ENCODE data around the gene SLC10A7. TPM values are rescaled to one million over a fixed set of nuclear protein-coding genes. Genes with fewer than 3 reads are reported as not detected.

The SLC10A7 gene
- total RNA-seq, 2 experiments from 2014 or later, result 10.7 to 11.0 TPM

DNA sequence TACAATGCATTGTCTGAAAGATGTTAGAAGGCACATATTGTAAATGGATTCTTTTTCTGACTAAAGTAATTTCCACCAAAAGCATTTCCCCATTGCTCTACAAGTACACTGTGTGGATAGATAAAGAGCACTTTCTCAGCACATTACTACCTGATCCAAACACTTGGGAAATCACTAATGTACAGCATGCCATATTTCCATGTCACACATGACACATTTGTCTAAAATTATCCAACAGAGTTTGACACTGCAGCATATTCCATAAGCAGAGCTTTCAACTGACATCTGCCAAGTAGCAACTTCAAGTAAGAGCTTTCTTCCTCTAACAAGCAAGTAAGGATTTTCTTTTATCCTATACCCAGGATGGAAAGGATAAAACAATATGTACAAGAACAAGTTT, 257.9 kb downstream of the SLC10A7 start:
- H3K9me3 Mint-ChIP-seq, result no peaks in the 10 kb centered on the region
- no peaks in the 10 kb centered on the region for H3K27me3 Mint-ChIP-seq
- TF ChIP-seq, protein P1, sequence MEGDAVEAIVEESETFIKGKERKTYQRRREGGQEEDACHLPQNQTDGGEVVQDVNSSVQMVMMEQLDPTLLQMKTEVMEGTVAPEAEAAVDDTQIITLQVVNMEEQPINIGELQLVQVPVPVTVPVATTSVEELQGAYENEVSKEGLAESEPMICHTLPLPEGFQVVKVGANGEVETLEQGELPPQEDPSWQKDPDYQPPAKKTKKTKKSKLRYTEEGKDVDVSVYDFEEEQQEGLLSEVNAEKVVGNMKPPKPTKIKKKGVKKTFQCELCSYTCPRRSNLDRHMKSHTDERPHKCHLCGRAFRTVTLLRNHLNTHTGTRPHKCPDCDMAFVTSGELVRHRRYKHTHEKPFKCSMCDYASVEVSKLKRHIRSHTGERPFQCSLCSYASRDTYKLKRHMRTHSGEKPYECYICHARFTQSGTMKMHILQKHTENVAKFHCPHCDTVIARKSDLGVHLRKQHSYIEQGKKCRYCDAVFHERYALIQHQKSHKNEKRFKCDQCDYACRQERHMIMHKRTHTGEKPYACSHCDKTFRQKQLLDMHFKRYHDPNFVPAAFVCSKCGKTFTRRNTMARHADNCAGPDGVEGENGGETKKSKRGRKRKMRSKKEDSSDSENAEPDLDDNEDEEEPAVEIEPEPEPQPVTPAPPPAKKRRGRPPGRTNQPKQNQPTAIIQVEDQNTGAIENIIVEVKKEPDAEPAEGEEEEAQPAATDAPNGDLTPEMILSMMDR (IDR thresholded peaks at IDR 0.05), result no peak
- CTCF ChIA-PET, result no interaction called here
- no peak overlapping the region for H3K27ac Mint-ChIP-seq
- DNase-seq, result no peak
- H3K4me1 Mint-ChIP-seq (ENCODE audit: low read depth), result no peaks in the 10 kb centered on the region
- no peak overlapping the region for H3K4me3 Mint-ChIP-seq
- H3K36me3 Mint-ChIP-seq (ENCODE audit: low read depth), result peaks cover 2% of the 10 kb centered on the region
- intact Hi-C loops (cut with micrococcal nuclease), result no loop called here
- POLR2A ChIA-PET, result no interaction called here
- no peak for ATAC-seq

DNA sequence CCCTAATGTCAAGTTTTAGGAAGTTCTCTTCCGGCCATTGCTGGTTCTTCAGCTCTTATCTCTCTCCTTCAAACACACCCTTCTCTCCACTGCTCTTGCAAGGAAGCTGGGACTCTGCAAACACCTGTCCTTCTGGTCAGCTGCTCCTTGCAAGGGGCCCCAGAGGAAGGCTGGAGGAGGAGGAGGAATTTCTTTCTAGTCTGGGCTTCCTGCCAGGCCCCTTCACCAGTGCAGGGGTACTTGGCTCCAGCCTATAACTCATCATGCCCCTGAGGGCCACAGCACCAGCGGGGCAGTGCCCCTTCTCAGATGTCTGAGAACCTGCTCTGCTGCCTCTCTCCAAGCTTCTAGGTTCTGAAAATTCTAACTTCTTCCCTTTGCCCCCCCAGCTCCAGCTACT, 260.7 kb downstream of the SLC10A7 start:
- H3K4me3 Mint-ChIP-seq, result no peak overlapping the region

DNA sequence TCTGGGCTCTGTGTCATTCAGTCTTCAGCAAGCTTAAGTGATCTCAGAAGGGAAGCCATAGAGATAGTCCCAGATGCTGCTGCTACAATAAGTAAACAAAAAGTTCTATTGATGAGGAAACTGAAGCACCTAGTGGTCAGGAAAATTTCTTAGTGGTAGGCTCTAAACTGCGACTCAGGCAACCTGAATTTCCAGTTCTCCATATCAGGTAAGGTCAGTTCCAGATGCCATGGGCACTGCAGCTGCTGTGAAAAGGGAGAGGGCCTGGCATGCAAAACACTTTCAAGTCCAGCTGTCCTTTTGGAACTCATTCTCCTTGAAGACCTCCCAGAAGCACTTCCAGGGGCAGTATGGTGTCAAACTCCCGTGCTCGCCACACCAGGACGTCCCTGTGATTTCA, 261.2 kb downstream of the SLC10A7 start:
- no peak overlapping the region for H3K4me3 Mint-ChIP-seq
- H3K27ac Mint-ChIP-seq, result no peak overlapping the region
- ChIA-PET POLR2A (no interaction called here), CTCF (interaction anchor here (1.0 to 1.2 kb wide), 2 partner anchors 83 to 837 kb away, joined by 3 read pairs; no protein-coding TSS in a partner anchor)
- H3K4me1 Mint-ChIP-seq (ENCODE audit: low read depth), result no peaks in the 10 kb centered on the region
- H3K9me3 Mint-ChIP-seq, result no peaks in the 10 kb centered on the region
- no peaks in the 10 kb centered on the region for H3K27me3 Mint-ChIP-seq
- DNase-seq, result no peak
- TF ChIP-seq, protein P1 (IDR thresholded peaks at IDR 0.05), result no peak
- ATAC-seq, result no peak
- H3K36me3 Mint-ChIP-seq (ENCODE audit: low read depth), result peaks cover 4% of the 10 kb centered on the region
- intact Hi-C loops (cut with micrococcal nuclease), result no loop called here

More for the DNA sequence above, 260.7 kb downstream of the SLC10A7 start:
- Mint-ChIP-seq H3K4me1 (ENCODE audit: low read depth) (no peaks in the 10 kb centered on the region), H3K27me3 (no peaks in the 10 kb centered on the region), H3K27ac (no peak overlapping the region), H3K36me3 (ENCODE audit: low read depth) (peaks cover 4% of the 10 kb centered on the region), H3K9me3 (no peaks in the 10 kb centered on the region)
- TF ChIP-seq, protein P1 (IDR thresholded peaks at IDR 0.05), result no peak
- POLR2A ChIA-PET, result no interaction called here
- ATAC-seq (no peak), DNase-seq (no peak)
- CTCF ChIA-PET, result no interaction called here
- intact Hi-C loops (cut with micrococcal nuclease), result no loop called here

DNA sequence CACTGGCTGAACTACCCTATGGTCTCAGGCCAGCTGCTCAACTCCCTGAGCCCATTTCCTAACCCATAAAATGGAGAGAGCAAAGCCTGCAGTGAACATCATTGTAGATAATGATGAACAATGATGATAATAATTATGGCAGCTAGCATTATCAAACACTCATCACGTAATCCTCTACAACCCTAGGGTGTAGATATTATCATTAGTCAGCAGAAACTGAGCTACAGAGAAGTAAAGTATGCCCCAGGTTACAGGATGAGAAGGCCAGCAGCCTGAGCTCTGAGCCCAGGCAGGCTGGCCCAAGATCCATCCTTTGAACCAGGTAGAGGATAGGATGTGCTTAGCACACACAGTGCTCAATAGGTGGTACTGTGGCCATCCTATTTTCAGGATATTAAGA, 264.2 kb downstream of the SLC10A7 start:
- Mint-ChIP-seq H3K9me3 (no peaks in the 10 kb centered on the region), H3K36me3 (ENCODE audit: low read depth) (peaks cover 6% of the 10 kb centered on the region), H3K4me3 (no peak overlapping the region), H3K4me1 (ENCODE audit: low read depth) (no peaks in the 10 kb centered on the region), H3K27me3 (no peaks in the 10 kb centered on the region), H3K27ac (no peak overlapping the region)
- TF ChIP-seq, protein P1 (IDR thresholded peaks at IDR 0.05), result no peak
- intact Hi-C loops (cut with micrococcal nuclease), result no loop called here
- ATAC-seq (no peak), DNase-seq (no peak)
- ChIA-PET CTCF (interaction anchor here (0.8 to 1.0 kb wide), 2 partner anchors 14 to 15 kb away, joined by 3 read pairs; no protein-coding TSS in a partner anchor), POLR2A (no interaction called here)

DNA sequence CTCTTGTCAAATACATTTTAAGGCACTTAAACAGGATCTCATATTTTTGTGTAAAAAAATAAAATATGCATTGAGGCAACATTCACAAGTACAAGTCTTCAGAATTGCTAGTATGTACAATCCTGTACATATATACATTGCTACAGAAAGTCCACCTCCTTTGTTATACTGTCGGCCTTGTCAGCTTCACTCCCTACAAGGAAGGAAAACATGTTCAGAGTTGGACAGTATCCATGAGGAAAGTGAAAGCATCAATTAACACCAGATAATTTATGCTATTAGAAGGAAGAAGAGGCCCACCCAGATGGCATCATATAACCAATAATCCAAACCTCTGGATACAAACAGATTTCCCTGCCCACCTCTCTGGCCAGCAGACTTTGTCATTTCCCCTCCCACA, 265.4 kb downstream of the SLC10A7 start:
- no peak for DNase-seq
- Mint-ChIP-seq H3K4me1 (ENCODE audit: low read depth) (no peaks in the 10 kb centered on the region), H3K27me3 (no peaks in the 10 kb centered on the region), H3K9me3 (no peaks in the 10 kb centered on the region), H3K36me3 (ENCODE audit: low read depth) (peaks cover 8% of the 10 kb centered on the region), H3K4me3 (no peak overlapping the region), H3K27ac (no peak overlapping the region)
- POLR2A ChIA-PET, result no interaction called here
- CTCF ChIA-PET, result no interaction called here
- no peak for ATAC-seq
- TF ChIP-seq, protein P1 (IDR thresholded peaks at IDR 0.05), result no peak
- intact Hi-C loops (cut with micrococcal nuclease), result no loop called here

All from activated CD8-positive, alpha-beta T cell treated with anti-CD3 and anti-CD28 coated beads for 36 hours (primary cell).